GM19328 (cell line): ENCODE data around the gene SHISA6.

Experiments used
- ATAC-seq: cut with Tn5 transposase; IDR thresholded peaks from one replicate; pipeline ENCODE4 v1.9.1; 2021; ENCODE audit warnings: mild to moderate bottlenecking, moderate library complexity; ENCODE audit not compliant: unreplicated experiment

SHISA6 gene

DNA sequence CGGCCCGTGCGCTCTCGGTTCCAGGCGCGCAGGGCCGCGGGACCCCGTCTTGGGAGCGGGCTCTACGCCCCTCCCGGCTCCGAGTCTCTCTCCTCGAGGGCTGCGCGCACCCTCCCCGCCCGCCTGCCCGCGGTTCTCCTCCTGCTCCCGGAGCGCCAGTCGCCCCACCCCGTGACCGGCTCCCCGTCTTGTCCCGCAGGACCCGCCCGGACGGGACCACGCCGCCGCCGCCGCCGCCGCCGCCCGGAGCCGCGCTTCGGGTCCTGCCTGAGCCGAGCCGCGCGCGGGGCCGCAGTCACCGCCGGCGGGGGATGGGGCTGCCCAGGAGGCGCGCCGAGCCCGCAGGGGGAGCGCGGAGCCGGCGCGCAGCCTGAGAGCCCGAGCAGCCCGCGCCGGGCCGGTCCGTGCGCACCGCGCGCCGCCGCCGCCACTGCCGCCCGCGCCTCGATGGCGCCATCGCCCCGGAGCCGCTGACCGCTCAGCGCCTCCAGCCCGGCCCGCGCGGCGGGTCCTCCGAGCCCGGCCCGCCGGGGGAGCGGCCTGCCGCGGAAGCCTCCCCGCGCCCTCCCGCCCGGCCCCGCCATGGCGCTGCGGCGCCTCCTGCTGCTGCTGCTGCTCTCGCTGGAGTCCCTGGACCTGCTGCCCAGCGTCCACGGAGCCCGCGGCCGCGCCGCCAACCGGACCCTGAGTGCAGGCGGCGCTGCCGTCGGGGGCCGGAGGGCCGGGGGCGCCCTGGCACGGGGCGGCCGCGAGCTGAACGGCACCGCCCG is at the start of gene SHISA6:
TSS of gene SHISA6 (plus strand) at position 373 of the 770 bp plus-strand sequence.
- ATAC-seq: no peak

DNA sequence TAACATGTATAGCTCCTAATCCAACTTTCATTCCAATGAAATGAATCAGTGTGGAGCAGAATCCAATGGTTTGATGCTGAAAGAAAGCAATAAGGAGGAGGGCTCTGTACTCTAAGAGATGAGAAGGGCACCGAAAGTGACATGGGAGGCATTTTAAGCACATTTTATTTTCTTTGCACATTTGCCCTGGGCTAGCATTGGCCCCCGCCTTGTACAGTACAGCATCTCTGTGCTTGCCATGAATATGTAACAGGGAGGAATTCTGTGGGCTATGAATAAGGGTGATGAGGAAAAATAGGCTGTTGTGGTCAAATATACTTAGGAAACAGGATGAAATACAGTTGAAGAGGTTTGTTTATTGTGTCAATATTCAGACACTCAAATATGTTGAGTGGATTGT is 45.2 kb upstream of the SHISA6 start:
- no peak for ATAC-seq

DNA sequence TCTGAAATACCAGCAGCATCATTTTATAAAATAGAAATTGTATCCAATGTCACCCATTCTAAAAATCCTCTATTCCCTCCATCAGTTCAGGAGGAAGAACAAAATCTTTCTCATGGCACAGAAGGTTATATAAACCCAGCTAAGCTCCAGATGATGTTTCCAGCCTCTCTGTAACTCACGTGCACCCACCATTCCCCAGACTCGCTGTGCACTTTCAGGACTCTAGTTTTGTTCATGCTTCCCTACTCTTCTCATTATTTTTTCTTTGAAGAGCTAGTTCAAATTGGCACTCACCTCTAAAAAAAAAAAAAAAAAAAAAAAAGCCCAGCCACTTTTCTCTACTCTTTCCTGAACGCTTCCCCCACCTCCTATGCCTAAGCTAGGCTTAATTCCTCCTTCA is 36.0 kb upstream of the SHISA6 start:
- ATAC-seq: no peak

DNA sequence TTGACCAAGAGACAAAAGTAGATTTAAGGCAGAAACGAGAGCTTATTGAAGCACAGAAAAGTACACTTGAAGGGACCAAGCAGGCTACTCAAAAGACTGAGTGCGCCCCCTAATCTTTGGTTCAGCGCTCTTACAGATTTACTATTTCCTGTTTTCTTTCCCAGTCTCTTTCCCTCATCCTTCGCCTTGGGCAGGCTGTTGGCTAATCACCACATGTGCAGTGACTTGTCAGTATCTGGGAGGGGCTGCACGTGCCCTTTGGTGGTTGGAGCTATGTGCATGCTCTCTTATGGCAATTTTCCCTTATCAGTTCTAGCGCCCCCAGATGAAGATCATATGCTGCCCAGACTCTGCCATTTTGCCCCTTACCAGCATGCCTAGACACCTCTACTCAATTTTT is 35.4 kb upstream of the SHISA6 start:
- no peak for ATAC-seq

DNA sequence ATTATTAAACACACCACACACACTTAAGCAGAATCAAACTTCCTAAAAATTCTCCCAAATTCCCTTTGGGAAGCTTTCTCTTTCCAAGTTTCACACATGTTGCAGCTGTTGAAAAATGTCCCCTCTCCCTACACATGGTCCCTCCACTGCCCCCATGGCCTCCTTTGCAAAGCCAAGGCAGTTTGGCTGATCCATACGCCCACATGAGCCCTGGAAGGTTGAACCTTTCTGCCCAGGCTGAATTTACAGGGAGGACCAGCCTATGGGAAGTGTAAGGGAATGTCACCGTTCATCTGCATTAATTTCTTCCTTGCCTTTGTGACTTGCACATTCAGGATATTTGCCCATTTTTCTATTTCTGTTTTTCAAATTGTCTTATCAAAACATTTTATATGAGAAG is 31.1 kb upstream of the SHISA6 start:
- no peak for ATAC-seq

DNA sequence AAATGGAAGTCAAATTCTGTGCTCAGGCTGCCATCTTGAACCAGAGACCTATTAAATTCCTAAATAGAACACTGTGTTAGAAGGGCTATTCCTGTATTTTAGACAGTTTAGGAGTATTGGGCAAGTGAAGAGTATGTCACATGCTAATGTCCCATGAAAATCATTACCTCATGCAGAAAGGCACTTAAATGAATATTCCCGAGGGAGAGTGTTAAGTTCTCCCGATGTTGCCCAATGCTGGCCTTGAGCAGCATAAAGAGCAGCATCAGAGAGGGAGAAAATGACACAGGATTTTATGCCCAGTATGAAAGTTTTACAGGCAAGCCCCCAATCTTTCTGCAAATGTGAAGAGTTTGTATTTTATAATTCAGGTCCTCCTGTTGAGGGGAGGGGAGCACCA is 28.2 kb upstream of the SHISA6 start:
- no peak for ATAC-seq

DNA sequence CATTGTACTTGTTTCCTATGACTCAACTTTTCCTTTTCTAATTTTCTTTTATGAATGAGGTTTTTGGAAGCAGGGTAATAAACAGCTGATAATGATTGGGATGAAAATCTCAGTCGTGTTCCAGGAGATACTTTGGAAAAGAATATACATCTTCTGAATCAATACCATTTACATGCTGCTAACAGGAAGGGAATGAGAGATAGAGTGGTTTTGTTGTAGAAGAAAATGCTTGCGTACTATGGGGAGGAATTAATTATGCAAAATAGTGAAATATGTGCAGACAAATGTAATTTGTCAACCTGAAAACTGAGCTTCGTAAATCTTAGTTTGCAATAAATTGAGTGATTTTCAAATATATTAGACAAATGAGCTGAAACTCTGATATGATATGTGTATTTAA is 24.0 kb upstream of the SHISA6 start:
- ATAC-seq: no peak

DNA sequence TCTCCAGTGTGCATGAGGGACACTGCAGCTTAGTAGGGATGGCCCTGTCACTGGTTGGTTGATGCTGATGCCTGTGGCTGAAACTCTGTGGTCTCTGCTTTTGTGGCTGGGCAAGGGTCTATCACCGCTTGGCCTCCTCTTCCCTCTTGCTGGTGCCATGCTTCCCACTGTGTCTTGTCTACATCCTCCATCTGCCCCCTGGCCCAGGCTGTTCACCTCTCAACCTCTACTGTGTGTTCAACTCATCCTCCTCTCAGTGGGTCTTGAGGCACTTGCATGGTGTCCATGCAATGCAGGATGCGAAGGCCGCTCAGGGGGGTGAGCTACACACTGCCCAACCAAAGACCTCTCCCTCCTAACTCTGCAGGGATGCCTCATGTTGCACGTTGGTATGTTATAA is 19.8 kb upstream of the SHISA6 start:
- ATAC-seq: no peak

DNA sequence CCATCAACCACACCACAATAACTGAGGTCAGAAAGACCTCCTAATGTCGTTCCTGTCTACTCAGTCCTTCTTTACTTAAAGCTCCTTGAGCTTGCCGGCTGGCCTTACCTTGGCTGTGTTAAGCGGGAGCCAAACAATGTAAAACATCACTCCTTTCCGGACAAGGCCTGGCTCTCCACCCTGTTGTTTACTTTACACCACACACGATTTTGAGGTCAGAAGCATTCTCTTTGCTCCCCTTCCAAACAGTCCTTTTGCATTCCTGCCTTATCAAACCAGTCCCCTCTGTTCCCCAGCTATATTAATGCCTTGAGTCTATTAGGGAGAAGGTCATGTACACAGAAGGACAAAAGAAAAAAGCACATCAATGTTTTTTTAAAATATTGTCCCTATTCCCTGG is 19.3 kb upstream of the SHISA6 start:
- no peak for ATAC-seq

DNA sequence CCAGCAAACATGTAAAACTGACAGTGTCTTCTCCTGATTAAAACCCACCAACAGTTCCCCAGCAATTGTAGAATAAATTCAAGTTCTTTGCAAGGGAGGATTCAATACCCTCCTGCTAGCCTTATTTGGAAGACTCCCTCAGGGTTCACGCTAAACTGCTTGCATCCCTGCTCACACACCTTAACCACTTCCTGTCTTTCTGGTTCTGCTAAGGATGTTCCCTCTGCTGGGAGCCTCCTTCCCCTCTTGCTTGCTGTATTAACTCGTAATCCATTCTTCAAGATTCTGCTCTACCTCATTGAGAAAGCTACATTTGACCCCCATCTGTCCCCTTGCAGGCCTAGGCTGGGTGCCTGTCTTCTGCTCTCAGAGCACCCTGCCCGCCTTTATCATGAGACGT is 2.3 kb upstream of the SHISA6 start:
- no peak for ATAC-seq

DNA sequence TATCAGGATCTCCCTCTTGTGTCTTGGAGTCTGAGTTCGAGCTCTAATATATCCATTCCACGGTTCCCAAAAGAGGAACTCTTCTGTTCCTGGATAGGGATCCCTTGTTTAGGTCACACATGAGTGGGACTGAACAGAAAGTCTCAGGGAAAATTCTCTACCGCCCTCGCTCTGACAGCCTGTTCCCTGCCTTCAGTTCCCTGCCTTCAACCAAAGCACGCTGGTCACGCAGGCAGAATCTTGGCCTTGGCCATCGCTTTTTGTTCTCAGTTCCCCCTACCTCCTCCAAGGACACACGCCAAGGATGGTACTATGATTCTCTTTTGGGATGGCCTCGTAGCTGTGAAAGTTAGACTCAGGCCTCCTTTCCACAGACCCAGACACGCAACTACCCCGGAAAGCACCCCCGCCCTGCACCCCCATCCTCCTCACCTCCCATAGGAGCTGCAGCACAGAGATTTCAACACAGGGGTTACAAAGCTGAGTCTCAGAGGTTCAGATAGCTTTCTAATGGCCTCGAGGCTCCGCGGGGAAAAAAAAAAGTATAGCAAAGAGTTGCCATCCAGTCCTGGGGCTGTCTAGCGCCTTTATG is 1.5 kb upstream of the SHISA6 start:
- ATAC-seq: no peak

DNA sequence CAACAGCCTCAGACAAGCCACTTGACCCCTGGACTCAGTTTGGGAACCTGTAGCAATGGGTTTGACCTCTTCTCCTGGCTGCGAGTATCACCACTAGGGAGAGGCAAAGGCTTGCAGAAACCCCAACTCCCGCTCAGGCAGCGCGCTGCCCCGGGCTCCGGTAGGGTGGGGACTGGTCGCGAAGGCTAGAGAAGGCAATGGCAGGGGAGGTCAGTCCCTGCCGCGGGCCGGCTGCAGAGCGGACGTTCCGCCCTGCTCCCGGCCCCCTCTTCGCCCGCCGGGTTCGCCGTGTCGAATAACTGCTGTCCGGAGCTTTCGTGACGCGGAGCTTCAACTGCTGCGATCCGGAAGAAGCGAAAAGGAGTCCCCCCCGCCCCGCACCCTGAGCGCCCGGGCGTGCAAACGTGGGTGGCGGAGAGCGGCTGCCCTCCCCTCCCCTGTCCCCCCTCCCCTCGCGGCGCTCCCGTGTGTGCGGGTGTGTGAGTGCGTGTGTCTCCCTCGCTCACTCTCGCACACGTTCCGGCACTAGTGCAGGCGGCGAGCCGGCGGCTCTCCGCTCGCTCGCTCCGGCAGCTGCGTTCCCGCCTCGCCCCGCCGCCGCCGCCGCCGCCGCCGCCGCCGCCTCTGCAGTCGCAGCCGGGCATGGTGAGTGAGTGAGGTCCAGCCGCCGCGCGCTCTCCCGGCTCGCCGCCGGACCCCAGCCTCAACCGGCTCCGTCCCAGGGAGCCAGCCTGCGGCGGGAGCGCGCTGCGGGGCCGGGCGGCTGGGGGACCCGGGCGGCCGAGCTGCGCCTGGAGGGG is 772 bp upstream of the SHISA6 start:
- ATAC-seq: no peak

DNA sequence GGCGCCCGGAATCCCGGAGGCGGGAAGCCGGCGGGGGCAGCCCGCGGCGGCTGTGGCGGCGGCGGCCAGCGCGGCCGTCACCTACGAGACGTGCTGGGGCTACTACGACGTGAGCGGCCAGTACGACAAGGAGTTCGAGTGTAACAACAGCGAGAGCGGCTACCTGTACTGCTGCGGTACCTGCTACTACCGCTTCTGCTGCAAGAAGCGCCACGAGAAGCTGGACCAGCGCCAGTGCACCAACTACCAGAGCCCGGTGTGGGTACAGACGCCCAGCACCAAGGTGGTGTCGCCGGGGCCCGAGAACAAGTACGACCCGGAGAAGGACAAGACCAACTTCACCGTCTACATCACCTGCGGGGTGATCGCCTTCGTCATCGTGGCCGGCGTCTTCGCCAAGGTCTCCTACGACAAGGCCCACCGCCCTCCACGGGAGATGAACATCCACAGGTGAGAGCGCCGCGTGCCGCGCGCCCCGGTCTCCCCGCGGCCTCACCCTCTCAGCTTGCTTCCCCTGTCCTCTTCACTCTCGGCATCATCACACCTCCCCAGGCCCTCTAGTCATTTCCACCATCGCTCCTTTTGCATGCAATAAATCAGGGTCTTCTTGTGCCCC is 706 bp downstream of the SHISA6 start:
- ATAC-seq: no peak

DNA sequence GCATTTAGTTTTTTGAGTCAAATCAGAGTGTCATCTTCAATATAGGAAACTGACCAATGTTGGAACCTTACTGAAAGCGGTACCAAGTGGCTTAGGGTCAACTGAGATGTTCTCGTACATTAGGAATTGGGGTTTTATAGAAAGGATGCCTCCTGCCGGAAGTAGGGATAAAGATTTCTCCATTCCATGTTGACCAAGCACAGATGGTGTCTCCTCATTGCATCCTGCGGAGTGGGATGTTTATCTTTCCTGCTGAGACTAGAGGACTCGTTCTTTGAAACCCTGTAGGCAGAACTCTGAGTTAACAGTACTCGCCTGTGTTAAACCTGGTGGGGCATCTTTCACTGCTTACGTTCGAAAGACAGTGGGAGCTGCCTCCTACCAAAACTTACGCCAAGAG is 1.4 kb downstream of the SHISA6 start:
- ATAC-seq: no peak

DNA sequence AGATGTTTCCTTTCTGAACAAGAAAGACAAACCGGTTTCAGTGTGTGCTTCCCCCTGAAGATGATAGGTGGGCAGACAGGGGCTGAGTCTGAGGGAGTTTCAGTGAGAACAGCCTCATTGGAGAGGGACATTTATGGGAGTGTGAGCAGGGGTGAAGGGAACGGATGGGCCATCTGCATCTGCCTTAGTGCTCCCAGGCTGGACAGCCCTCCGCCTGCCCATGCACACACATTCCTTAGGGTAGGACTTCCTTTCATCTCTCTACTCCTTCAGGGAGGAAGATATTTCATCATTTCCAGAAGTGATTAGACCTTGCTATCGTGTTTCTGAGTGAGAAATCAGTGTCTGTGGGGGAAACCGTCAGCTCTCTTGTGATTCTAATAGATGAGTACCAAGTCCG is 3.8 kb downstream of the SHISA6 start:
- ATAC-seq: no peak

DNA sequence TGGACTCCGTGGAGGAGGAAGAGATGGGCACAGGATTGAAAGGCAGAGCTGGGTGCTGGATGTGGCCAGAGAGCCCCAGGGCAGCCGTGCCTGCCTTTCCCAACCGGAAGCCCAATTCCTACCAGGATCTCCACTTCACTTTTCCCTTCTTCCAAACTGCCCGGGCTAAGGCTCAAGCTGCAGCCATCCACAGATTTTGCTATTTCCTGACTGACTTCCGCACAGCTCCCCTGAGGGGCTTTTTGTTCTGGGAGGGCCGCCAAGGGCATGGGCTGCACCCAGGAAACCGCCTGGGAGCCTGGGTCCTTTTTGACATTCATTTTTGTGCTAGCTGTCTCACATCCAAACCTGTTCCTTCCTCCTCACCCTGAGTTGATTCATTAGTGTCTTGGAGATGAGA is 4.2 kb downstream of the SHISA6 start:
- no peak for ATAC-seq

DNA sequence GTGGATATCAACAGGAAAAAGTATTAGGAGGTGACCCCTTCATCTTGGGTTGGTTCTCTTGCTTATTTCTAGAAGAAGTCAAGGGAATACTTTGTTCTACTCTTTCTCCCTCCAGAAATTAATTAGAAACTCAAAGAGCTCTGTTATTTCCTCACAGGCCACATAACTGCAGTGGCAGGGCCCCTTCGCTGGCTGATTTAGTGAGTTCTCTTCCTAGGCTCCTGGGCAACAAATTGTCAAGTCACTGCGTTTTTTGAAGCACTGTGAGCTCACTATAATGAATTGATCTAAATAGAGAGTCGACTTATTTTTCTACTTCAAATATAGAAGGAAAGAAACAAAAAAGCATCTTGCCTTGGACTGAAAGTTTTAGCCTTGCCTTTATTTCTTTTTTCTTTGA is 4.8 kb downstream of the SHISA6 start:
- ATAC-seq: no peak

DNA sequence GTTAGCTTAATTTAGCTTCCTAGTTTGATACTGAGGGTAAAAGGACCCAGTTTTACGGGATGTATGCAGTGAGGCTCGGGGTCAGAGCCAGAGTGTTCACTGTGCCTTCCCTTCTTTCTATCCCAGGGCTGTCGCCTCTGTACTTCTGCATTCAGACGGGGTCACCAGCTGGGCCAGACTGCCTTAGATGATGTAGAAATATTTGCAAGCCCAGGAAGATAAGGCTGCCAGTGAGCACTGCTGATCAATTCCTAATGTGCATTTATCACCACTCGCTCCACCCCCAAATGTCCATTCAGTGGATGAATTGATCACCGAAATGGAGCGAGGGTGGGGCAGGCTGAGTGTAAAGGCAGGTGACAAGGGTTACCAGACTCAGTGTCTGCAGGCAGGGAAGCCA is 9.1 kb downstream of the SHISA6 start:
- no peak for ATAC-seq

DNA sequence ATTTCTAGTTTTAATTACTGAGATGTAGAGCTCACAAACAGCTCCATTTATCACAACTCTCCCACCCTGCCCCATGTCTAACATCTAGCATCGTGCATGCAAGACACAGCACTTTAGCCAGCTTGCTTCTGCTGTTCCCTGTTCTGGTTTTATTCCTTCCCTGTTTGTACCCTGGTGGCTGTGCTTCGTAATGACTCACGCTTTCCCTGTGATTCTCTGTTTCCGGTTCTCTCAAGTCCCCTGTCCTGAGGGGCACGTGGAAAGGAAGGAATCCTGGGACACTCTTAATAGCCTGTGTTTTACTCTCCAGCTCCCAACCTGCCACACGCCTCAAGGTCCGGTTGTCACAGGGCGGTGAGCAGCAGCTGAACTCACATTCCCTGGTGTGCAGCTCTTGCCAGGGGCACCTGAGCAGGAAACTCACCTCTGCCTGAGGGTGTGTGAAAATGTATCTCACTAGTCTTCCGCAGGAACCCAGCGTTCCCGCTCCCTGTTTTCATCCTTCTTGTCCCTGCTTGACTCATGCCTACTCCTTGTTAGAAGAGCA is 10.6 kb downstream of the SHISA6 start:
- ATAC-seq: no peak

DNA sequence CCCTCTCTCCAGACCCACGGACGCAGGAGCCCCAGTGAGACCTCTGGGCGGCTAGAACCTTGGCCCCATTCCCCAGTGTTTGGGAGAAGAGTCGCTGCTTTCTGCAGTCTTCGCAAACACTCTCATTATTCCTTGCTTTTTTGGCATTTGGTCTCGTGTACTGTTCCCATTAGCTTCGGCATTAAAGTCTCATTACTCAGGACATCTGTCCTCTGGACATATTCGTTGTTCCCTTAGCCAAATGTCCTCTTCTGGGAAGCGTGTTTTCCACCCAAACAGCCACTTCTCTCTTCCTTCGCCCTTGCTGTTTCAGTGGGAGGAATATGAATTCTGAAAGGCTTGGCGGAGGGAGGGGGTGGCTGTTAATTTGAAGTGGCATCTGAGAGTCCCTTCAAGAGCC is 11.1 kb downstream of the SHISA6 start:
- ATAC-seq: no peak

DNA sequence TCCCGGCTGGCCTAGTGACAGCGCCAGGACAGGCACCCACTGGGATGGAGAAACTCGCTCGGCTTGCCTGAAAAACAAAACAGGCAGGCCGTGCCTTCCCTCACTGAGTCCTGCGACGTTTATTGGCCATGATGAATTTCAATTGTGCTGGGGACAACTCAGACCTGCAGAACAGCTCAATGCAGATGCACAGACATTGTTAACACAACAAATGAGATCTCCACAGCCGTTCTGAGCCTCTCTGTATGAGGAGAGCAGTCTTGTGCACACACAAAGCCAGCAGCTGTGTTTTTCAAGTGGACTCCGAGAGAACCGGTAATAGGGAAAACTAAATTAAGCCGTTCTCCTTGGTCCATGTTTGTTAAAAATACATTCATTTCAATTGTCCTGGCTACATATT is 15.9 kb downstream of the SHISA6 start:
- no peak for ATAC-seq
